ENCODE measurements around the gene RNF141. TPM values are rescaled to one million over a fixed set of nuclear protein-coding genes. Genes with fewer than 3 reads are reported as not detected.

Gene RNF141
- total and polyA plus RNA-seq, 12 donors = 6.7 to 43.0 (median 34.2) TPM

GRCh38 chr11:10511181-10511621 is 29.8 kb downstream of the RNF141 start:
- Histone ChIP-seq H3K27ac (no peak overlapping the region), H3K9me3 (no peaks in the 10 kb centered on the region), H3K4me1 (peaks cover 0 to 12% (median 7%) of the 10 kb centered on the region in 9 donors), H3K27me3 (no peaks in the 10 kb centered on the region), H3K36me3 (peaks cover 0 to 42% (median 0%) of the 10 kb centered on the region in 9 donors), H3K4me3 (no peak overlapping the region)
- TF ChIP-seq, protein P1, sequence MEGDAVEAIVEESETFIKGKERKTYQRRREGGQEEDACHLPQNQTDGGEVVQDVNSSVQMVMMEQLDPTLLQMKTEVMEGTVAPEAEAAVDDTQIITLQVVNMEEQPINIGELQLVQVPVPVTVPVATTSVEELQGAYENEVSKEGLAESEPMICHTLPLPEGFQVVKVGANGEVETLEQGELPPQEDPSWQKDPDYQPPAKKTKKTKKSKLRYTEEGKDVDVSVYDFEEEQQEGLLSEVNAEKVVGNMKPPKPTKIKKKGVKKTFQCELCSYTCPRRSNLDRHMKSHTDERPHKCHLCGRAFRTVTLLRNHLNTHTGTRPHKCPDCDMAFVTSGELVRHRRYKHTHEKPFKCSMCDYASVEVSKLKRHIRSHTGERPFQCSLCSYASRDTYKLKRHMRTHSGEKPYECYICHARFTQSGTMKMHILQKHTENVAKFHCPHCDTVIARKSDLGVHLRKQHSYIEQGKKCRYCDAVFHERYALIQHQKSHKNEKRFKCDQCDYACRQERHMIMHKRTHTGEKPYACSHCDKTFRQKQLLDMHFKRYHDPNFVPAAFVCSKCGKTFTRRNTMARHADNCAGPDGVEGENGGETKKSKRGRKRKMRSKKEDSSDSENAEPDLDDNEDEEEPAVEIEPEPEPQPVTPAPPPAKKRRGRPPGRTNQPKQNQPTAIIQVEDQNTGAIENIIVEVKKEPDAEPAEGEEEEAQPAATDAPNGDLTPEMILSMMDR (IDR thresholded peaks at IDR 0.05) = no peak
- ATAC-seq (no peak), DNase-seq (no peak)
- WGBS, 2 donors = 82 to 90% methylated on average over 10 of the region's 10 CpGs
- intact Hi-C loops (cut with DNase I) = loop anchor here in 8 of 10 donors (5.0 to 10.0 kb wide), 5 partner anchors 104 to 226 kb away; no protein-coding TSS in a partner anchor

- no peak for ATAC-seq
- TF ChIP-seq, protein P1 (IDR thresholded peaks at IDR 0.05) = no peak
- Histone ChIP-seq H3K27me3 (no peaks in the 10 kb centered on the region), H3K9me3 (no peaks in the 10 kb centered on the region), H3K4me1 (peaks cover 0 to 45% (median 0%) of the 10 kb centered on the region in 9 donors), H3K4me3 (no peak overlapping the region), H3K27ac (peak overlapping the region in 1 of 10 donors; percentile 85), H3K36me3 (peaks cover 0 to 18% (median 0%) of the 10 kb centered on the region in 9 donors)
- DNase-seq = no peak
- intact Hi-C loops (cut with DNase I) = no loop called here
These were observed 35.0 kb downstream of the RNF141 start for GRCh38 chr11:10506008-10506370.

DNA sequence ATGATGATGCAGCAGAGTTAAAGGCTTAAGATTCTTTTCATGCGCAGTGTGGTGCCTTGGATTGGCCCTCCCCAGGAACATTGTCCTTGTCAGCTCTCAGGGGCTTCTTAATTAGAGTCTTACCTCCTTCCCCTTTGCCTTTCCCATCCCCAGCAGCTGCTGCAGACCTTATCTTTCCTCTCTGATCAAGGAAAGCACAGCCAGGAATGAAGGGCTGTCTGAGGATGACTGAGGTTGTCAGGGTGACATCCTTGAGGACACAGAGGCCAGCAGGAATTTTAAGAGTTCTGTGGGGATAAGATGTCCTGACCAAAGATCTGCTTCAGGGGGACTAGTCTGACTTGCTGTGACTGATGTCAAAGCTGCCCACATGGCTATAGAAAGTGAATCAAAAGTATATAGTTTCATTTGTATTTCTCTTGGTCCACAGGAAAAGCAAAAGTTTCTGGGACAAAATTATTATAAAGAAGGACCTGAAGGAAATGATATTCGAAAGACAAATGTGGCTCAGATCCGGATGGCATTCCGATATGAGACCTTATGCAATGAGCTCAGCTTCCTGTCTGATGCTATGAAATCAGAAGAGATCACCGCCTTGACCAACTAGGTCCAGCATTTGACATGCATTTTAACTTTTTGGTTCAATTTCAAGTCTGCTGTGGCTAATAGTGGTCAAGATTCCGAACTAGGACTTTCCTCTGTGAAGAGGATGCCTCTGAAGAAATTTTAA is 35.5 kb downstream of the RNF141 start:
- TF ChIP-seq, protein P1 (IDR thresholded peaks at IDR 0.05) = no peak
- Histone ChIP-seq H3K4me1 (peaks cover 0 to 45% (median 0%) of the 10 kb centered on the region in 9 donors), H3K36me3 (peaks cover 0 to 23% (median 0%) of the 10 kb centered on the region in 9 donors), H3K27me3 (no peaks in the 10 kb centered on the region), H3K9me3 (no peaks in the 10 kb centered on the region), H3K4me3 (no peak overlapping the region), H3K27ac (peak overlapping the region in 1 of 10 donors; percentile 85)
- DNase-seq = no peak
- no peak for ATAC-seq
- WGBS, 2 donors = 71 to 85% methylated on average over 6 of the region's 6 CpGs
- intact Hi-C loops (cut with DNase I) = no loop called here

- Histone ChIP-seq H3K36me3 (peaks cover 0 to 33% (median 0%) of the 10 kb centered on the region in 9 donors), H3K9me3 (no peaks in the 10 kb centered on the region), H3K4me3 (no peak overlapping the region), H3K27ac (peak overlapping the region in 1 of 10 donors; percentile 85), H3K4me1 (peaks cover 0 to 45% (median 0%) of the 10 kb centered on the region in 9 donors), H3K27me3 (no peaks in the 10 kb centered on the region)
- no peak for ATAC-seq
- intact Hi-C loops (cut with DNase I) = no loop called here
- WGBS, 2 donors = 96% methylated on average over 11 of the region's 11 CpGs
- DNase-seq = no peak
- TF ChIP-seq, protein P1 (IDR thresholded peaks at IDR 0.05) = no peak
These were observed 36.5 kb downstream of the RNF141 start for GRCh38 chr11:10504490-10504889.
